SU-DHL-6 (cell line): ENCODE data around the gene SLC48A1.
A peak's percentile ranks its signal among the peaks of the same experiment; 100 is the strongest.

Experiments
- H2AFZ ChIP-seq: fragments of 200-600 bp; sonication (generic); 2 replicates; pipeline ENCODE4 v1.6.1; 2014; ENCODE audit warnings: low read depth, mild to moderate bottlenecking, moderate library complexity, mixed read lengths, antibody characterized with exemption, low read length; ENCODE audit not compliant: severe bottlenecking
- H3F3A ChIP-seq: fragments of 200-600 bp; shearing (Covaris generic); 2 replicates; pipeline ENCODE4 v1.6.0; 2016; ENCODE audit warnings: antibody characterized with exemption, mild to moderate bottlenecking; ENCODE audit not compliant: insufficient read depth
- H3K27ac ChIP-seq: fragments of 200-600 bp; sonication (generic); 2 replicates; pipeline ENCODE4 v1.5.1; 2016; ENCODE audit warnings: low read depth, mild to moderate bottlenecking, low read length, moderate library complexity, mixed read lengths
- H3K27me3 ChIP-seq: fragments of 200-600 bp; sonication (generic), shearing (Covaris generic); 2 replicates; pipeline ENCODE4 v1.6.0; 2014; ENCODE audit warnings: mild to moderate bottlenecking, low read length
- H3K36me3 ChIP-seq: fragments of 200-600 bp; sonication (generic); 2 replicates; pipeline ENCODE4 v1.6.1; 2014; ENCODE audit warnings: mild to moderate bottlenecking, low read length, mixed read lengths
- H3K4me2 ChIP-seq: fragments of 300-600, 200-600 bp; shearing (Covaris generic), sonication (generic); 2 replicates; pipeline ENCODE4 v1.6.0; 2014; ENCODE audit warnings: low read length, low read depth, mild to moderate bottlenecking; ENCODE audit not compliant: poor library complexity, severe bottlenecking
- H3K4me3 ChIP-seq: fragments of 200-600 bp; sonication (generic); 2 replicates; pipeline ENCODE4 v1.5.1; 2014; ENCODE audit warnings: antibody characterized with exemption, low read length, mild to moderate bottlenecking, mixed read lengths; ENCODE audit not compliant: insufficient read depth, poor library complexity, severe bottlenecking
- H3K79me2 ChIP-seq: fragments of 200-600 bp; sonication (generic); 2 replicates; pipeline ENCODE4 v1.6.1; 2014; ENCODE audit warnings: mild to moderate bottlenecking, low read length, moderate library complexity; ENCODE audit not compliant: insufficient read depth
- H3K9ac ChIP-seq: fragments of 200-600 bp; sonication (generic); 2 replicates; pipeline ENCODE4 v1.7.0; 2014; ENCODE audit warnings: mild to moderate bottlenecking, low read length
- H3K9me2 ChIP-seq: fragments of 200-600 bp; sonication (generic); replicated peaks from 2 replicates; pipeline ENCODE4 v1.6.1; 2014; ENCODE audit warnings: low read length; ENCODE audit not compliant: insufficient read depth
- H3K9me3 ChIP-seq: fragments of 200-600 bp; sonication (generic); 2 replicates; pipeline ENCODE4 v1.6.1; 2014; ENCODE audit warnings: low read length, mixed read lengths; ENCODE audit not compliant: insufficient read depth
- H4K20me1 ChIP-seq: fragments of 200-600 bp; sonication (generic); 2 replicates; pipeline ENCODE4 v1.6.1; 2014; ENCODE audit warnings: low read depth, mild to moderate bottlenecking, antibody characterized with exemption, low read length, moderate library complexity, mixed read lengths
- EZH2phosphoT487 ChIP-seq: fragments of 200-600 bp; sonication (generic), shearing (Covaris generic); conservative IDR thresholded peaks from 2 replicates; pipeline ENCODE4 v1.6.1; 2018; ENCODE audit warnings: mild to moderate bottlenecking, antibody characterized with exemption, low read length, moderate library complexity, mixed read lengths
- TF ChIP-seq, protein P1 (sequence below): fragments of 200-600 bp; sonication (generic); IDR thresholded peaks from one replicate; pipeline ENCODE4 v1.5.1; 2017; ENCODE audit warnings: antibody characterized with exemption, mild to moderate bottlenecking, low read length, moderate library complexity; ENCODE audit not compliant: insufficient read depth, poor library complexity, severe bottlenecking

The SLC48A1 gene

GRCh38 chr12:47825173-47825639, 52.2 kb downstream of the SLC48A1 start:
- TF ChIP-seq, protein P1, sequence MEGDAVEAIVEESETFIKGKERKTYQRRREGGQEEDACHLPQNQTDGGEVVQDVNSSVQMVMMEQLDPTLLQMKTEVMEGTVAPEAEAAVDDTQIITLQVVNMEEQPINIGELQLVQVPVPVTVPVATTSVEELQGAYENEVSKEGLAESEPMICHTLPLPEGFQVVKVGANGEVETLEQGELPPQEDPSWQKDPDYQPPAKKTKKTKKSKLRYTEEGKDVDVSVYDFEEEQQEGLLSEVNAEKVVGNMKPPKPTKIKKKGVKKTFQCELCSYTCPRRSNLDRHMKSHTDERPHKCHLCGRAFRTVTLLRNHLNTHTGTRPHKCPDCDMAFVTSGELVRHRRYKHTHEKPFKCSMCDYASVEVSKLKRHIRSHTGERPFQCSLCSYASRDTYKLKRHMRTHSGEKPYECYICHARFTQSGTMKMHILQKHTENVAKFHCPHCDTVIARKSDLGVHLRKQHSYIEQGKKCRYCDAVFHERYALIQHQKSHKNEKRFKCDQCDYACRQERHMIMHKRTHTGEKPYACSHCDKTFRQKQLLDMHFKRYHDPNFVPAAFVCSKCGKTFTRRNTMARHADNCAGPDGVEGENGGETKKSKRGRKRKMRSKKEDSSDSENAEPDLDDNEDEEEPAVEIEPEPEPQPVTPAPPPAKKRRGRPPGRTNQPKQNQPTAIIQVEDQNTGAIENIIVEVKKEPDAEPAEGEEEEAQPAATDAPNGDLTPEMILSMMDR, result no peak
- no peak for TF ChIP-seq EZH2phosphoT487

GRCh38 chr12:47828008-47828975, 55.3 kb downstream of the SLC48A1 start:
- no peaks in the 10 kb centered on the region for H3K79me2 ChIP-seq
- H3K4me2 ChIP-seq, result peak overlapping the region; percentile 4
- H2AFZ ChIP-seq, result no peak overlapping the region
- H3K9me3 ChIP-seq, result no peaks in the 10 kb centered on the region
- H3K4me3 ChIP-seq, result no peak overlapping the region
- H3K9ac ChIP-seq, result no peak overlapping the region
- H3F3A ChIP-seq, result peaks cover 38% of the 10 kb centered on the region
- H3K27ac ChIP-seq, result no peak overlapping the region
- H3K9me2 ChIP-seq, result no peaks in the 10 kb centered on the region
- no peaks in the 10 kb centered on the region for H3K27me3 ChIP-seq
- no peaks in the 10 kb centered on the region for H4K20me1 ChIP-seq
- TF ChIP-seq, protein P1, result no peak
- no peak for TF ChIP-seq EZH2phosphoT487
- no peaks in the 10 kb centered on the region for H3K36me3 ChIP-seq

More at GRCh38 chr12:47825173-47825639, 52.2 kb downstream of the SLC48A1 start:
- H3K27me3 ChIP-seq, result no peaks in the 10 kb centered on the region
- H3K9me3 ChIP-seq, result no peaks in the 10 kb centered on the region
- no peaks in the 10 kb centered on the region for H3K36me3 ChIP-seq
- peak overlapping the region; percentile 81 for H3K27ac ChIP-seq
- H3F3A ChIP-seq, result peaks cover 19% of the 10 kb centered on the region
- no peaks in the 10 kb centered on the region for H3K9me2 ChIP-seq
- H3K4me2 ChIP-seq, result peak overlapping the region; percentile 43
- no peaks in the 10 kb centered on the region for H4K20me1 ChIP-seq
- no peaks in the 10 kb centered on the region for H3K79me2 ChIP-seq
- H3K4me3 ChIP-seq, result no peak overlapping the region
- no peak overlapping the region for H2AFZ ChIP-seq
- no peak overlapping the region for H3K9ac ChIP-seq

GRCh38 chr12:47828976-47829482, 56.0 kb downstream of the SLC48A1 start:
- Histone ChIP-seq H2AFZ (no peak overlapping the region), H4K20me1 (no peaks in the 10 kb centered on the region), H3K36me3 (no peaks in the 10 kb centered on the region), H3K4me3 (no peak overlapping the region), H3K27ac (no peak overlapping the region), H3F3A (peaks cover 46% of the 10 kb centered on the region), H3K9me3 (no peaks in the 10 kb centered on the region), H3K79me2 (no peaks in the 10 kb centered on the region), H3K9me2 (no peaks in the 10 kb centered on the region), H3K9ac (no peak overlapping the region), H3K4me2 (no peak overlapping the region), H3K27me3 (no peaks in the 10 kb centered on the region)
- TF ChIP-seq EZH2phosphoT487, result no peak
